DOHH2 (cell line): ENCODE measurements around the gene CCDC146.
"Not testable (repeated sequence)": the region's sequence is repeated elsewhere in the genome, so short reads cannot be mapped to it uniquely, and the experiment has no call there.

Experiments
- H3F3A ChIP-seq: fragments of 200-600 bp; sonication (generic), shearing (Covaris generic); 2 replicates; pipeline ENCODE4 v1.6.0; 2016; ENCODE audit warnings: antibody characterized with exemption, mild to moderate bottlenecking; ENCODE audit not compliant: control insufficient read depth, insufficient read depth
- H3K27ac ChIP-seq: fragments of 200-600 bp; sonication (generic); 2 replicates; pipeline ENCODE4 v1.5.1; 2014; ENCODE audit warnings: low read depth, mild to moderate bottlenecking, low read length, moderate library complexity
- H3K27me3 ChIP-seq: fragments of 200-600 bp; sonication (generic); 2 replicates; pipeline ENCODE4 v1.6.1; 2014; ENCODE audit warnings: mild to moderate bottlenecking, low read length, mixed read lengths; ENCODE audit not compliant: control insufficient read depth
- H3K36me3 ChIP-seq: fragments of 200-600 bp; sonication (generic); 2 replicates; pipeline ENCODE4 v1.6.1; 2014; ENCODE audit warnings: mild to moderate bottlenecking, low read length, moderate library complexity, mixed read lengths; ENCODE audit not compliant: control insufficient read depth
- H3K4me1 ChIP-seq: fragments of 200-600 bp; sonication (generic); 2 replicates; pipeline ENCODE4 v1.6.1; 2014; ENCODE audit warnings: mild to moderate bottlenecking, low read length, mixed read lengths; ENCODE audit not compliant: control insufficient read depth
- H3K4me2 ChIP-seq: fragments of 200-600 bp; sonication (generic); 2 replicates; pipeline ENCODE4 v1.6.0; 2014; ENCODE audit warnings: mild to moderate bottlenecking, low read length, moderate library complexity
- H3K4me3 ChIP-seq: fragments of 200-600 bp; sonication (generic); 2 replicates; pipeline ENCODE4 v1.5.1; 2014; ENCODE audit warnings: mild to moderate bottlenecking, low read length, mixed read lengths
- H3K79me2 ChIP-seq: fragments of 200-600 bp; sonication (generic); 2 replicates; pipeline ENCODE4 v1.6.1; 2014; ENCODE audit warnings: mild to moderate bottlenecking, low read length, mixed read lengths; ENCODE audit not compliant: control insufficient read depth
- H3K9me2 ChIP-seq: fragments of 200-600 bp; sonication (generic); replicated peaks from 2 replicates; pipeline ENCODE4 v1.6.1; 2014; ENCODE audit warnings: mild to moderate bottlenecking, low read length, mixed read lengths; ENCODE audit not compliant: control insufficient read depth
- H3K9me3 ChIP-seq: fragments of 200-600 bp; sonication (generic); 2 replicates; pipeline ENCODE4 v1.6.1; 2014; ENCODE audit warnings: antibody characterized with exemption, low read length, mixed read lengths; ENCODE audit not compliant: control insufficient read depth, insufficient read depth
- H4K20me1 ChIP-seq: fragments of 200-600 bp; sonication (generic); 2 replicates; pipeline ENCODE4 v1.6.0; 2014; ENCODE audit warnings: low read depth, mild to moderate bottlenecking, antibody characterized with exemption, low read length, moderate library complexity; ENCODE audit not compliant: control insufficient read depth, insufficient read depth

The CCDC146 gene

GRCh38 chr7:77127009-77127408, 4.6 kb downstream of the CCDC146 start:
- H3K79me2 ChIP-seq, H3K27me3 ChIP-seq: not testable (repeated sequence)

GRCh38 chr7:77128582-77129410, 6.4 kb downstream of the CCDC146 start:
- not testable (repeated sequence) for H3K27ac ChIP-seq, H3F3A ChIP-seq, H3K4me3 ChIP-seq, H3K4me1 ChIP-seq, H3K9me3 ChIP-seq, H3K4me2 ChIP-seq, H3K79me2 ChIP-seq, H3K27me3 ChIP-seq, H3K36me3 ChIP-seq, H3K9me2 ChIP-seq, H4K20me1 ChIP-seq

More at GRCh38 chr7:77127009-77127408, 4.6 kb downstream of the CCDC146 start:
- H3K27ac ChIP-seq, H3K9me2 ChIP-seq, H3K4me3 ChIP-seq, H3K4me1 ChIP-seq, H3K36me3 ChIP-seq, H3K9me3 ChIP-seq, H3F3A ChIP-seq, H4K20me1 ChIP-seq, H3K4me2 ChIP-seq: not testable (repeated sequence)

- H3K79me2 ChIP-seq, H4K20me1 ChIP-seq, H3F3A ChIP-seq, H3K9me2 ChIP-seq, H3K4me2 ChIP-seq, H3K4me1 ChIP-seq, H3K27me3 ChIP-seq, H3K27ac ChIP-seq, H3K36me3 ChIP-seq, H3K9me3 ChIP-seq, H3K4me3 ChIP-seq: not testable (repeated sequence)
These were observed 9.4 kb downstream of the CCDC146 start for GRCh38 chr7:77131781-77132180.

DNA sequence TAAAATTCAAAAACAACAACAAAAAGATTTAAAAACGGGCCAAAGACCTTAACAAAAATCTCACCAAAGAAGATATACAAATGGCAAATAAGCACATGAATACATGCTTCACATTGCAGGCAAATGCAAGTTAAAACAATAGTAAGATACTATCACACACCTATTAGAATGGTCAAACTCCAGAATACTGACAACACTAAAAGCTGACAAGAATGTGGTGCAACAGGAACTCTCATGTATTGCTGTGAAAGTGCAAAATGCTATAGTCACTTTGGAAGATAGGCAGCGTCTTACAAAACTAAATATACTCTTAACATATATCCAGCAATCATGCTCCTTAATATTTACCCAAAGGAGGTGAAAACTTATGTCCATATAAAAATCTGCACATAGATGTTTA, 16.3 kb downstream of the CCDC146 start:
- H3K27me3 ChIP-seq, H3F3A ChIP-seq: not testable (repeated sequence)

GRCh38 chr7:77140291-77140690, 17.9 kb downstream of the CCDC146 start:
- H4K20me1 ChIP-seq, H3K27me3 ChIP-seq, H3K4me2 ChIP-seq, H3K9me3 ChIP-seq, H3F3A ChIP-seq, H3K4me3 ChIP-seq, H3K36me3 ChIP-seq, H3K9me2 ChIP-seq, H3K79me2 ChIP-seq, H3K4me1 ChIP-seq, H3K27ac ChIP-seq: not testable (repeated sequence)

More for the DNA sequence above, 16.3 kb downstream of the CCDC146 start:
- H4K20me1 ChIP-seq, H3K36me3 ChIP-seq, H3K27ac ChIP-seq, H3K4me3 ChIP-seq, H3K9me2 ChIP-seq, H3K4me1 ChIP-seq, H3K4me2 ChIP-seq, H3K9me3 ChIP-seq, H3K79me2 ChIP-seq: not testable (repeated sequence)

DNA sequence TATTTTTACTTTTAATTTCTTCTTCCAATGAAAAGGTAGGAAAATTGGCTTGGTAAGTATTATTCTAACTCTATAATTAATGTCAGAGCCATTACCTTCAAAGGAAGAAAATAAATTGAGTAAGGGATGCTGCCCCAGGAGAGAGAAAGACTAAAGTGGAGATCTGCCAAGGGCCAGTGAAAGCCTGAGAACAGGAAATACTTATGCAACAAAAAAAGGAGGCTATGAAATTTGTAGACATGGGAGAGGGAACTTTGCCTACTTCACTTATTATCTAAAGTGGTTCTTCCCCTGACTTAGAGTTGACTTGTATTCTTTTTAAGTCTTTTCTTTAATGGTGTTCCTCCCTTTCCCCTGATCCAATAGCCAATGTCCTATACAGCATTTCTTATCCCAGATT, 29.8 kb downstream of the CCDC146 start:
- H3F3A ChIP-seq, H3K9me3 ChIP-seq, H3K4me3 ChIP-seq, H3K9me2 ChIP-seq, H3K79me2 ChIP-seq, H3K27ac ChIP-seq, H3K4me1 ChIP-seq, H3K4me2 ChIP-seq, H4K20me1 ChIP-seq, H3K36me3 ChIP-seq, H3K27me3 ChIP-seq: not testable (repeated sequence)

GRCh38 chr7:77154917-77155464, 32.6 kb downstream of the CCDC146 start:
- not testable (repeated sequence) for H3F3A ChIP-seq, H3K79me2 ChIP-seq, H3K36me3 ChIP-seq, H3K4me2 ChIP-seq, H3K27me3 ChIP-seq, H3K4me3 ChIP-seq, H3K27ac ChIP-seq, H3K9me2 ChIP-seq, H4K20me1 ChIP-seq, H3K4me1 ChIP-seq, H3K9me3 ChIP-seq

GRCh38 chr7:77155601-77156377, 33.4 kb downstream of the CCDC146 start:
- H3K9me2 ChIP-seq, H3K4me3 ChIP-seq, H3F3A ChIP-seq, H3K27me3 ChIP-seq, H3K36me3 ChIP-seq, H3K9me3 ChIP-seq, H3K4me2 ChIP-seq, H3K79me2 ChIP-seq, H4K20me1 ChIP-seq, H3K27ac ChIP-seq, H3K4me1 ChIP-seq: not testable (repeated sequence)
